ENCODE results near the gene CYP11A1. TPM values are rescaled to one million over a fixed set of nuclear protein-coding genes. Genes with fewer than 3 reads are reported as not detected.

The CYP11A1 gene
- total RNA-seq, 1 donor from 2014 or later, result not detected

GRCh38 chr15:74316141-74316540 lies 51.3 kb downstream of the CYP11A1 start:
- DNase-seq, result no peak
- Mint-ChIP-seq H3K4me3 (ENCODE audit: unreplicated experiment) (no peak overlapping the region), H3K27ac (ENCODE audit: unreplicated experiment) (no peak overlapping the region), H3K27me3 (ENCODE audit: unreplicated experiment) (peaks cover 16% of the 10 kb centered on the region), H3K4me1 (ENCODE audit: low read depth, unreplicated experiment) (peaks cover 23% of the 10 kb centered on the region), H3K36me3 (ENCODE audit: unreplicated experiment) (no peaks in the 10 kb centered on the region), H3K9me3 (ENCODE audit: unreplicated experiment) (peaks cover 14% of the 10 kb centered on the region)
- TF ChIP-seq CTCF (IDR thresholded peaks at IDR 0.05; ENCODE audit: partially characterized antibody, unreplicated experiment), result no peak

GRCh38 chr15:74315626-74316025 lies 51.8 kb downstream of the CYP11A1 start:
- Mint-ChIP-seq H3K27me3 (ENCODE audit: unreplicated experiment) (peaks cover 16% of the 10 kb centered on the region), H3K27ac (ENCODE audit: unreplicated experiment) (no peak overlapping the region), H3K4me1 (ENCODE audit: low read depth, unreplicated experiment) (peaks cover 26% of the 10 kb centered on the region), H3K36me3 (ENCODE audit: unreplicated experiment) (no peaks in the 10 kb centered on the region), H3K9me3 (ENCODE audit: unreplicated experiment) (peaks cover 14% of the 10 kb centered on the region), H3K4me3 (ENCODE audit: unreplicated experiment) (no peak overlapping the region)
- no peak for DNase-seq
- no peak for TF ChIP-seq CTCF (IDR thresholded peaks at IDR 0.05; ENCODE audit: partially characterized antibody, unreplicated experiment)

GRCh38 chr15:74314795-74315438 lies 52.5 kb downstream of the CYP11A1 start:
- no peak overlapping the region for H3K27ac Mint-ChIP-seq (ENCODE audit: unreplicated experiment)
- TF ChIP-seq CTCF (IDR thresholded peaks at IDR 0.05; ENCODE audit: partially characterized antibody, unreplicated experiment), result no peak
- peaks cover 26% of the 10 kb centered on the region for H3K4me1 Mint-ChIP-seq (ENCODE audit: low read depth, unreplicated experiment)
- H3K4me3 Mint-ChIP-seq (ENCODE audit: unreplicated experiment), result no peak overlapping the region
- no peaks in the 10 kb centered on the region for H3K36me3 Mint-ChIP-seq (ENCODE audit: unreplicated experiment)
- peaks cover 19% of the 10 kb centered on the region for H3K27me3 Mint-ChIP-seq (ENCODE audit: unreplicated experiment)
- DNase-seq, result no peak
- H3K9me3 Mint-ChIP-seq (ENCODE audit: unreplicated experiment), result peaks cover 17% of the 10 kb centered on the region

GRCh38 chr15:74313889-74314288 lies 53.6 kb downstream of the CYP11A1 start:
- DNase-seq, result no peak
- no peak overlapping the region for H3K27ac Mint-ChIP-seq (ENCODE audit: unreplicated experiment)
- no peak overlapping the region for H3K4me3 Mint-ChIP-seq (ENCODE audit: unreplicated experiment)
- H3K9me3 Mint-ChIP-seq (ENCODE audit: unreplicated experiment), result peaks cover 17% of the 10 kb centered on the region
- no peak for TF ChIP-seq CTCF (IDR thresholded peaks at IDR 0.05; ENCODE audit: partially characterized antibody, unreplicated experiment)
- peaks cover 27% of the 10 kb centered on the region for H3K4me1 Mint-ChIP-seq (ENCODE audit: low read depth, unreplicated experiment)
- no peaks in the 10 kb centered on the region for H3K36me3 Mint-ChIP-seq (ENCODE audit: unreplicated experiment)
- peaks cover 19% of the 10 kb centered on the region for H3K27me3 Mint-ChIP-seq (ENCODE audit: unreplicated experiment)

GRCh38 chr15:74312445-74313007 lies 54.9 kb downstream of the CYP11A1 start:
- peaks cover 17% of the 10 kb centered on the region for H3K9me3 Mint-ChIP-seq (ENCODE audit: unreplicated experiment)

More at GRCh38 chr15:74312445-74313007, 54.9 kb downstream of the CYP11A1 start:
- Mint-ChIP-seq H3K27ac (ENCODE audit: unreplicated experiment) (peak overlapping the region; percentile 93), H3K27me3 (ENCODE audit: unreplicated experiment) (peaks cover 19% of the 10 kb centered on the region), H3K36me3 (ENCODE audit: unreplicated experiment) (no peaks in the 10 kb centered on the region), H3K4me1 (ENCODE audit: low read depth, unreplicated experiment) (peaks cover 29% of the 10 kb centered on the region), H3K4me3 (ENCODE audit: unreplicated experiment) (peak overlapping the region; percentile 65)
- no peak for TF ChIP-seq CTCF (IDR thresholded peaks at IDR 0.05; ENCODE audit: partially characterized antibody, unreplicated experiment)
- DNase-seq, result peak; percentile 89
